GM18499 (cell line): Measurements from ENCODE around the gene PML.

Experiments
- ATAC-seq: cut with Tn5 transposase; IDR thresholded peaks from one replicate; pipeline ENCODE4 v1.9.1; 2021; ENCODE audit warnings: moderate number of reproducible peaks; ENCODE audit not compliant: insufficient read depth, unreplicated experiment

PML gene

GRCh38 chr15:74006774-74007639 lies 12.5 kb downstream of the PML start:
- ATAC-seq, result no peak

- ATAC-seq, result no peak
These were observed 13.4 kb downstream of the PML start for GRCh38 chr15:74007820-74008371.

- ATAC-seq, result no peak
These were observed 14.4 kb downstream of the PML start for GRCh38 chr15:74008901-74009300.

- ATAC-seq, result no peak
These were observed 16.5 kb downstream of the PML start for GRCh38 chr15:74010929-74011540.

GRCh38 chr15:74011610-74012009 lies 17.1 kb downstream of the PML start:
- no peak for ATAC-seq

GRCh38 chr15:74013374-74013894 lies 18.9 kb downstream of the PML start:
- no peak for ATAC-seq

- no peak for ATAC-seq
These were observed 25.2 kb downstream of the PML start for GRCh38 chr15:74019734-74020133.

- ATAC-seq, result no peak
These were observed 28.4 kb downstream of the PML start for GRCh38 chr15:74022706-74023470.

- no peak for ATAC-seq
These were observed 30.2 kb downstream of the PML start for GRCh38 chr15:74024687-74025086.

- ATAC-seq, result no peak
These were observed 30.9 kb downstream of the PML start for GRCh38 chr15:74025436-74025835.

- ATAC-seq, result no peak
These were observed 33.2 kb downstream of the PML start for GRCh38 chr15:74027688-74028087.

- no peak for ATAC-seq
These were observed 34.1 kb downstream of the PML start for GRCh38 chr15:74028646-74029045.

- no peak for ATAC-seq
These were observed 37.5 kb downstream of the PML start for GRCh38 chr15:74032046-74032445.

GRCh38 chr15:74032606-74033561 lies 38.4 kb downstream of the PML start:
- no peak for ATAC-seq

- ATAC-seq, result no peak
These were observed 39.8 kb downstream of the PML start for GRCh38 chr15:74034206-74034755.

GRCh38 chr15:74035121-74036017 lies 40.9 kb downstream of the PML start:
- ATAC-seq, result no peak

- ATAC-seq, result no peak
These were observed 42.0 kb downstream of the PML start for GRCh38 chr15:74036271-74037170.
